SK-N-SH (cell line): ENCODE results near the gene SCN8A.

Experiments used
- CHD2 ChIP-seq: fragments of 150-350 bp; IDR thresholded peaks from 2 replicates; pipeline ENCODE4 v1.6.1; 2018; ENCODE audit warnings: low read length; ENCODE audit not compliant: partially characterized antibody
- CTCF ChIP-seq: fragments of 200-600 bp; sonication (generic); IDR thresholded peaks from 2 replicates; pipeline ENCODE4 v1.6.1; 2017; ENCODE audit warnings: antibody characterized with exemption, mild to moderate bottlenecking, moderate library complexity
- FOXJ3 ChIP-seq: sonication (generic); formaldehyde crosslinking; IDR thresholded peaks from 2 replicates; pipeline ENCODE4 v1.5.1; 2020; ENCODE audit warnings: mild to moderate bottlenecking, missing genetic modification reagents
- MEF2A ChIP-seq: IDR thresholded peaks from 2 replicates; pipeline ENCODE4 v1.4.0; 2012; ENCODE audit warnings: low read depth, borderline replicate concordance
- POLR2AphosphoS5 ChIP-seq: IDR thresholded peaks from 2 replicates; pipeline ENCODE4 v1.6.1; 2012; ENCODE audit warnings: low read depth, low read length
- TCF12 ChIP-seq: IDR thresholded peaks from 2 replicates; pipeline ENCODE4 v1.4.0; 2012
- TF ChIP-seq, protein P1 (sequence below): IDR thresholded peaks from 2 replicates; pipeline ENCODE4 v1.4.0; 2012; ENCODE audit warnings: low read depth, borderline replicate concordance

- no peak for TF ChIP-seq TCF12
- TF ChIP-seq CTCF = no peak
- no peak for TF ChIP-seq MEF2A
- TF ChIP-seq, protein P1, sequence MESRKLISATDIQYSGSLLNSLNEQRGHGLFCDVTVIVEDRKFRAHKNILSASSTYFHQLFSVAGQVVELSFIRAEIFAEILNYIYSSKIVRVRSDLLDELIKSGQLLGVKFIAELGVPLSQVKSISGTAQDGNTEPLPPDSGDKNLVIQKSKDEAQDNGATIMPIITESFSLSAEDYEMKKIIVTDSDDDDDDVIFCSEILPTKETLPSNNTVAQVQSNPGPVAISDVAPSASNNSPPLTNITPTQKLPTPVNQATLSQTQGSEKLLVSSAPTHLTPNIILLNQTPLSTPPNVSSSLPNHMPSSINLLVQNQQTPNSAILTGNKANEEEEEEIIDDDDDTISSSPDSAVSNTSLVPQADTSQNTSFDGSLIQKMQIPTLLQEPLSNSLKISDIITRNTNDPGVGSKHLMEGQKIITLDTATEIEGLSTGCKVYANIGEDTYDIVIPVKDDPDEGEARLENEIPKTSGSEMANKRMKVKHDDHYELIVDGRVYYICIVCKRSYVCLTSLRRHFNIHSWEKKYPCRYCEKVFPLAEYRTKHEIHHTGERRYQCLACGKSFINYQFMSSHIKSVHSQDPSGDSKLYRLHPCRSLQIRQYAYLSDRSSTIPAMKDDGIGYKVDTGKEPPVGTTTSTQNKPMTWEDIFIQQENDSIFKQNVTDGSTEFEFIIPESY = no peak
- TF ChIP-seq FOXJ3 (CRISPR knock-in tag) = no peak
- no peak for TF ChIP-seq CHD2
- no peak for TF ChIP-seq POLR2AphosphoS5
Observed at GRCh38 chr12:51779876-51780275, 188.8 kb downstream of the SCN8A start.
